Heart left ventricle (tissue), 13 donors: ENCODE data around the gene CTNNA1.

Source experiments
- CTCF ChIP-seq, 12 donors: fragments of 200-600 bp; sonication (generic) in 4 of 12; IDR thresholded peaks; one replicate each; pipeline versions ENCODE4 v1.5.0 to v1.8.0; 2018 to 2022; ENCODE audit warnings: antibody characterized with exemption in 12 of 12, mild to moderate bottlenecking in 5 of 12
- POLR2A ChIP-seq, 2 donors: fragments of 450-650 bp; IDR thresholded peaks; one replicate each; pipeline ENCODE4 v1.6.1; 2017; ENCODE audit warnings: antibody characterized with exemption in 2 of 2, mild to moderate bottlenecking in 2 of 2, moderate library complexity in 2 of 2
- donor health status: ischemic (EF 13 %, LVEDD 7.1; RV severe dilation, severe dysfunction).
- donor health status: DM: no; HTN: yes; CAD: no.
- donor health status: DM: no; HTN: no; CAD: no.
- donor health status: ischemic (EF 25% LVEDD 6.9; RV normal size, moderate dysfunction).
- donor health status: ischemic (EF 25% LVEDD 5.7; RV mildly dilated, moderate dysfunction).
- donor health status: ischemic (EF 35%, LVEDD 5.7; RV mildly dilated, moderate dysfunction).
- donor health status: nonischemic (EF 11% LVEDD 7.7; RV severe dilation, severe dysfunction).
- donor health status: DM: yes; HTN: yes; CAD: no.
- donor health status: PGD.
- donor health status: ischemic (EF 29% LVEDD 5.4; RV normal size, mild dysfunction).
- donor health status: nonischemic (EF 23%, LVEDD 6.1; RV moderate dilation, normal function).

- TF ChIP-seq CTCF (IDR thresholded peaks at IDR 0.05) (no peak), POLR2A (IDR thresholded peaks at IDR 0.05) (no peak)
Measured at GRCh38 chr5:138737494-138738265, 15.5 kb upstream of the CTNNA1 start.
